Tibial nerve (tissue), 4 donors: ENCODE measurements around the gene ENOX1. TPM values are rescaled to one million over a fixed set of nuclear protein-coding genes. Genes with fewer than 3 reads are reported as not detected.
"Not testable (repeated sequence)": the region's sequence is repeated elsewhere in the genome, so short reads cannot be mapped to it uniquely, and the experiment has no call there.

Experiments used
- DNase-seq, 2 donors: peaks; one replicate each; pipeline ENCODE4 v3.0.0-alpha.2; 2019; ENCODE audit warnings: low spot score in 2 of 2
- H3K27ac ChIP-seq, 4 donors: fragments of 200-600 bp; sonication (generic) in 3 of 4; one replicate each; pipeline ENCODE4 v1.5.1; 2017 to 2019; ENCODE audit warnings: mild to moderate bottlenecking in 1 of 4
- H3K27me3 ChIP-seq, 2 donors: fragments of 200-600 bp; sonication (generic) in 1 of 2; one replicate each; pipeline versions ENCODE4 v1.5.1 to v1.6.0; 2017 to 2019
- H3K36me3 ChIP-seq, 3 donors: fragments of 200-600 bp; sonication (generic); one replicate each; pipeline ENCODE4 v1.5.1; 2018 to 2019
- H3K4me1 ChIP-seq, 4 donors: fragments of 200-600 bp; sonication (generic) in 3 of 4; one replicate each; pipeline ENCODE4 v1.5.1; 2017 to 2019
- H3K4me3 ChIP-seq, 4 donors: fragments of 200-600 bp; sonication (generic) in 3 of 4; one replicate each; pipeline ENCODE4 v1.5.1; 2017 to 2019; ENCODE audit warnings: mild to moderate bottlenecking in 1 of 4, moderate library complexity in 1 of 4
- H3K9me3 ChIP-seq, 4 donors: fragments of 200-600 bp; sonication (generic) in 3 of 4; one replicate each; pipeline ENCODE4 v1.5.1; 2017 to 2019
- CTCF ChIP-seq, 5 experiments: fragments of 200-600 bp in 3 of 5; fragments of 450-650 bp in 2 of 5; sonication (generic) in 3 of 5; IDR thresholded peaks; one replicate each; pipeline ENCODE4 v1.5.1; 2016 to 2019; ENCODE audit warnings: antibody characterized with exemption in 5 of 5, mild to moderate bottlenecking in 3 of 5, moderate library complexity in 2 of 5
- EP300 ChIP-seq, 2 donors: sonication (generic); formaldehyde crosslinking; IDR thresholded peaks; one replicate each; pipeline ENCODE4 v1.6.1; 2017; ENCODE audit warnings: antibody characterized with exemption in 2 of 2, mild to moderate bottlenecking in 1 of 2
- POLR2A ChIP-seq, 2 donors: fragments of 450-650 bp; IDR thresholded peaks; one replicate each; pipeline ENCODE4 v1.6.1; 2017; ENCODE audit warnings: antibody characterized with exemption in 2 of 2, mild to moderate bottlenecking in 2 of 2, moderate library complexity in 2 of 2
- WGBS, 2 donors: methylation state at CpG; one replicate each; pipeline ENCODE4 v1.1.5; 2018; 5-methylcytosine and 5-hydroxymethylcytosine counted together
- total RNA-seq, 4 donors: library from RNA; depleted of rRNA; stranded (reverse); fragments of >200 nt; gene quantifications; one replicate each; pipeline ENCODE4 v1.1.0, GENCODE V29; 2016

Gene ENOX1
- total RNA-seq, 4 donors from 2014 or later: 2.6 to 8.2 (median 4.6) TPM

- TF ChIP-seq CTCF (IDR thresholded peaks at IDR 0.05) (no peak), POLR2A (IDR thresholded peaks at IDR 0.05) (no peak), EP300 (IDR thresholded peaks at IDR 0.05) (no peak)
- Histone ChIP-seq H3K4me1 (no peaks in the 10 kb centered on the region), H3K27ac (no peak overlapping the region), H3K4me3 (no peak overlapping the region), H3K36me3 (no peaks in the 10 kb centered on the region), H3K9me3 (no peaks in the 10 kb centered on the region), H3K27me3 (no peaks in the 10 kb centered on the region)
- WGBS, 2 donors: 83 to 84% methylated on average over 2 of the region's 2 CpGs
- no peak for DNase-seq
Observed at GRCh38 chr13:43185226-43185625, 601.5 kb downstream of the ENOX1 start.

GRCh38 chr13:43180837-43181236, 605.9 kb downstream of the ENOX1 start:
- no peak for TF ChIP-seq CTCF (IDR thresholded peaks at IDR 0.05)
- TF ChIP-seq POLR2A (IDR thresholded peaks at IDR 0.05): no peak
- TF ChIP-seq EP300 (IDR thresholded peaks at IDR 0.05): no peak
- H3K4me1 ChIP-seq: no peaks in the 10 kb centered on the region
- 90 to 92% methylated on average over 16 of the region's 16 CpGs for WGBS, 2 donors
- H3K36me3 ChIP-seq: no peaks in the 10 kb centered on the region
- DNase-seq: no peak
- no peaks in the 10 kb centered on the region for H3K9me3 ChIP-seq
- H3K27me3 ChIP-seq: no peaks in the 10 kb centered on the region
- H3K27ac ChIP-seq: no peak overlapping the region
- no peak overlapping the region for H3K4me3 ChIP-seq

- Histone ChIP-seq H3K4me1 (no peaks in the 10 kb centered on the region), H3K36me3 (no peaks in the 10 kb centered on the region), H3K4me3 (no peak overlapping the region), H3K9me3 (no peaks in the 10 kb centered on the region), H3K27ac (no peak overlapping the region), H3K27me3 (no peaks in the 10 kb centered on the region)
- DNase-seq: no peak
- WGBS, 2 donors: 93 to 98% methylated on average over 9 of the region's 9 CpGs
- TF ChIP-seq EP300 (IDR thresholded peaks at IDR 0.05): no peak
- TF ChIP-seq CTCF (IDR thresholded peaks at IDR 0.05): no peak
- TF ChIP-seq POLR2A (IDR thresholded peaks at IDR 0.05): no peak
Observed at GRCh38 chr13:43180036-43180660, 606.6 kb downstream of the ENOX1 start.

- TF ChIP-seq CTCF (IDR thresholded peaks at IDR 0.05) (no peak), EP300 (IDR thresholded peaks at IDR 0.05) (no peak), POLR2A (IDR thresholded peaks at IDR 0.05) (no peak)
- DNase-seq: no peak
- Histone ChIP-seq H3K4me1 (no peaks in the 10 kb centered on the region), H3K27me3 (no peaks in the 10 kb centered on the region), H3K9me3 (no peaks in the 10 kb centered on the region), H3K27ac (no peak overlapping the region), H3K4me3 (no peak overlapping the region), H3K36me3 (no peaks in the 10 kb centered on the region)
Observed at GRCh38 chr13:43171489-43171888, 615.3 kb downstream of the ENOX1 start.

- 39 to 47% methylated on average over 2 of the region's 2 CpGs for WGBS, 2 donors
- TF ChIP-seq CTCF (IDR thresholded peaks at IDR 0.05) (no peak), POLR2A (IDR thresholded peaks at IDR 0.05) (no peak), EP300 (IDR thresholded peaks at IDR 0.05) (no peak)
- no peaks in the 10 kb centered on the region for H3K36me3 ChIP-seq
- no peaks in the 10 kb centered on the region for H3K27me3 ChIP-seq
- DNase-seq: no peak
- no peaks in the 10 kb centered on the region for H3K4me1 ChIP-seq
- H3K4me3 ChIP-seq: no peak overlapping the region
- peaks cover 0 to 4% (median 0%) of the 10 kb centered on the region in 4 donors for H3K9me3 ChIP-seq
- H3K27ac ChIP-seq: no peak overlapping the region
Observed at GRCh38 chr13:43170506-43170905, 616.3 kb downstream of the ENOX1 start.

GRCh38 chr13:43168434-43168833, 618.3 kb downstream of the ENOX1 start:
- 79 to 85% methylated on average over 3 of the region's 3 CpGs for WGBS, 2 donors
- H3K27me3 ChIP-seq, H3K27ac ChIP-seq, H3K9me3 ChIP-seq, DNase-seq, H3K4me3 ChIP-seq, H3K4me1 ChIP-seq, H3K36me3 ChIP-seq: not testable (repeated sequence)
